LNCAP (cell line): ENCODE data around the gene HOXD10.

Experiments used
- CTCF ChIP-seq: fragments of 450-650 bp; IDR thresholded peaks from 2 replicates; pipeline ENCODE4 v1.5.1; 2017; ENCODE audit warnings: mild to moderate bottlenecking

Gene HOXD10

GRCh38 chr2:176100547-176101140, 15.9 kb upstream of the HOXD10 start:
- no peak for TF ChIP-seq CTCF

DNA sequence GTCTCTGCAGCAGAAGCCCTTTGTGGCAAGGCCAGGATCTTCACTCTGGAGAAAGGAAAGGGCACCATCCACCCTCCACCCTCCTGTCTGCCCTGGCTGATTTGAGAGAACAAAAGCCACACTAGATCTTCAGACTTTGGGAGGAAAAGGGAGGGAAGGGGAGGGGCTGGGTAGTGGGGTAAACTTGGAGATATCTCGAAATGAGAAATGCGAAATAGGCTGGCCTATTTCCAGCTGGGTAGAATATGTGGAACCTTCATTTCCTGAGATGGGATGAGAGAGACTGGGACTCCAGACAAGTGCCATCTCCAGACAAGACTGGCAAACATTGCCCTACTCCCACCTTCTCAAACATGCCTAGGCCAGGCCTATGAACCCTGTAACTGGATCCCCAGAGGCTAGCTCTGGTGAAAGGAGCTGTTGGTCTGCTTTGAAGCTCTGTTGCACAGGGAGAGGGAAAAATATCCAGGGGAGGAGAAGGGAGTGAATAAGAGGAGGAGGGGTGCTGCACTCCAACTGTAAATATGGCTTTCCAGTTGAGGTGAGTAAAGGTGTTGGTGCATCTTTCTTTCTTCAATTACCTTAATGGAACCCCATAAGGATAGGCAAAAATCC, 15.3 kb upstream of the HOXD10 start:
- no peak for TF ChIP-seq CTCF

- no peak for TF ChIP-seq CTCF
These were observed 14.7 kb upstream of the HOXD10 start for GRCh38 chr2:176101842-176102241.

DNA sequence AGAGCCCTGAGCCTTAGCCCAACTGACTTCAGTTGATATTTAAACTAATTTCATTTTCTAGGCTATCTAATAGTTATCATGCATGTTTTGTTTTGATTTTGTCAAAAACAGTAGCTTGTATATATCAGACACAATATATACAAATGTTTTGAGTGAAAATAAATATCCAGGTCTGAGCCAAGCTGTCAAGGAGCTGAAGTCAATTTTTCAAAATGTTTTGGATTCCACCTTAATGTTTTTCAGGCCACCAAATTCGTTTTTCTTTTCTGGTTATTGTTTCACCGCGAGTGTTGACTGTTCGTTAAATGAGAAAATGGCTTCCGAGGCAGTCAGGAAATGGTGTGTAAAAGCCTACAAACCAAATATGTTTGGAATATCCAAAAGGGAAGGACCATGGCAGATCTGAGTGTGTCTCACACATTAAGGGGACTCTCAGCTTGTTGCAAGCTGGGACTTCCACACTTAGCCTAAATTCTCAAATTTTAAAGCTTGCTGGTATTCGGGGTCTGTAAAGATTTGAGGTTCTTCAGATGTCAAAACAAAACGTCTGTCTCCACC, 14.2 kb upstream of the HOXD10 start:
- no peak for TF ChIP-seq CTCF

- TF ChIP-seq CTCF, result no peak
These were observed 13.4 kb upstream of the HOXD10 start for GRCh38 chr2:176103194-176103593.

- TF ChIP-seq CTCF, result no peak
These were observed 12.7 kb upstream of the HOXD10 start for GRCh38 chr2:176103742-176104315.

DNA sequence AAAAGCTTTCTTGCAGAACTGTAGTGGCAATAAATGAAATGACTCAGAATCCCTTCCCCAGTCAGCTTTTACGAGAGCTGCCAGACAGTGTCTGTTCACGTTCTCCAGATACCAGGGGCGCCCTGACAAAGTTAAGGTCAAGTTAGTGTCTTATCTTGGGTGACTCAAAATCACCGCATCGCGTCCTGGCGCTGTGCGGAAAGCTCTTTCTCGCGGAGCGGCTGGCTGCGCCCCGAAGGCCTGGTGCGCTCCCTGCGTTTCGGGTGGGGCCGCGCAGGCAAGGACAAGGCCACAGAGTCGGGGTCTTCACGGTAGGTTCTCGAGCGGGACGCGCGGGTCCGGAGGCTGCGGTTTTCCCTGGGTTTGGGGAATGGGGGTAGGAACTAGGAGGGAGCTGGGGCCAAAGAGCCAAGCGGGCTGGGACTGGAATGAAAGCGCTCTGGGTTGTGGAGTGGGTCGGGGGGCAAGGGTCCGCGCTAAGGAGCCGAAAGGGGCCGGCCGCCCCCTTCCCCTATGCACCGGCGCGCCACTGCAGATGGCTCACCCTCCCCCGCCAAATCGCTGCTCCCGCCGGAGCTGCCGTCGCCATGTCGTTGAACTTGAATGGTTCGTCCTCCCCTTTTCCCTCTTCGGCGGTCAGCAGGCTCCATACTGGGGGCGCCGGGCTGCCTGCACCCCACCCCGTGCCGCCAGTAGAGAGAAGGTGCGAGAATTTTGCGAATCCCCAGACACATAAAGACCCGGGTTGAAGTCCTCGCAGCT, 12.1 kb upstream of the HOXD10 start:
- TF ChIP-seq CTCF, result no peak
